Kidney epithelial cell (primary cell): ENCODE results near the gene CELSR1. TPM values are rescaled to one million over a fixed set of nuclear protein-coding genes. Genes with fewer than 3 reads are reported as not detected.

Experiments used
- DNase-seq: peaks from one replicate; pipeline ENCODE4 v3.0.0-alpha.2; 2010; ENCODE audit warnings: low read depth
- H3K27me3 ChIP-seq: 2 replicates; pipeline ENCODE4 v1.6.0; 2011; ENCODE audit warnings: low read length; ENCODE audit not compliant: control insufficient read depth, insufficient read depth
- H3K36me3 ChIP-seq: 2 replicates; pipeline ENCODE4 v1.5.1; 2011; ENCODE audit warnings: low read length; ENCODE audit not compliant: control insufficient read depth, insufficient read depth
- H3K4me3 ChIP-seq: 2 replicates; pipeline ENCODE4 v1.5.1; 2011; ENCODE audit warnings: low read depth, mild to moderate bottlenecking, control low read depth, low read length
- CTCF ChIP-seq: IDR thresholded peaks from 2 replicates; pipeline ENCODE4 v1.5.1; 2011; ENCODE audit warnings: mild to moderate bottlenecking, moderate library complexity, low read length, control low read depth, inconsistent platforms; ENCODE audit not compliant: insufficient read depth, poor library complexity, severe bottlenecking
- total RNA-seq: library from RNA; depleted of rRNA; stranded (reverse); fragments of >200 nt; gene quantifications from 2 replicates; pipeline ENCODE4 v1.2.3, GENCODE V29; 2015

Gene CELSR1
- total RNA-seq, 1 donor from 2014 or later = 180 TPM

GRCh38 chr22:46536537-46537224, 739 bp downstream of the CELSR1 start:
- peak overlapping the region; percentile 67 for H3K4me3 ChIP-seq

GRCh38 chr22:46535876-46536536, 1.4 kb downstream of the CELSR1 start:
- no peaks in the 10 kb centered on the region for H3K27me3 ChIP-seq
- no peak for TF ChIP-seq CTCF
- no peak for DNase-seq
- H3K36me3 ChIP-seq = peaks cover 5% of the 10 kb centered on the region
- peak overlapping the region; percentile 67 for H3K4me3 ChIP-seq

More at GRCh38 chr22:46536537-46537224, 739 bp downstream of the CELSR1 start:
- no peak for DNase-seq
- TF ChIP-seq CTCF = no peak
- H3K27me3 ChIP-seq = no peaks in the 10 kb centered on the region
- H3K36me3 ChIP-seq = peaks cover 5% of the 10 kb centered on the region

GRCh38 chr22:46534901-46535630, 2.4 kb downstream of the CELSR1 start:
- H3K27me3 ChIP-seq = no peaks in the 10 kb centered on the region
- peaks cover 5% of the 10 kb centered on the region for H3K36me3 ChIP-seq
- no peak overlapping the region for H3K4me3 ChIP-seq
- no peak for DNase-seq
- no peak for TF ChIP-seq CTCF

GRCh38 chr22:46534177-46534776, 3.1 kb downstream of the CELSR1 start:
- no peak overlapping the region for H3K4me3 ChIP-seq
- H3K27me3 ChIP-seq = no peaks in the 10 kb centered on the region
- H3K36me3 ChIP-seq = peaks cover 5% of the 10 kb centered on the region
- TF ChIP-seq CTCF = no peak
- no peak for DNase-seq

GRCh38 chr22:46533070-46533833, 4.2 kb downstream of the CELSR1 start:
- no peak for TF ChIP-seq CTCF
- no peak for DNase-seq
- Histone ChIP-seq H3K36me3 (peaks cover 6% of the 10 kb centered on the region), H3K4me3 (peak overlapping the region; percentile 42), H3K27me3 (no peaks in the 10 kb centered on the region)
